ENCODE data around the gene MBOAT1.

MBOAT1 gene

GRCh38 chr6:20126102-20126752, 86.0 kb downstream of the MBOAT1 start:
- Histone ChIP-seq H2BK5ac (ENCODE audit: low read depth, low read length, poor library complexity, severe bottlenecking) (no peak overlapping the region), H2BK15ac (ENCODE audit: low read depth, poor library complexity, severe bottlenecking) (no peak overlapping the region), H2AFZ (ENCODE audit: low read depth, low read length) (no peak overlapping the region), H3K27ac (ENCODE audit: low read length, poor library complexity, severe bottlenecking) (no peak overlapping the region), H2AK5ac (ENCODE audit: low read length, severe bottlenecking) (no peak overlapping the region), H4K91ac (ENCODE audit: low read length) (no peak overlapping the region), H3K9me3 (ENCODE audit: control insufficient read depth, low read length) (no peaks in the 10 kb centered on the region), H3K27me3 (ENCODE audit: control insufficient read depth in 1 of 2, insufficient read depth in 1 of 2, low read length in 2 of 2) (no peaks in the 10 kb centered on the region), H3K79me1 (replicated peaks; ENCODE audit: low read length, poor library complexity, severe bottlenecking) (no peaks in the 10 kb centered on the region), H3K36me3 (ENCODE audit: control insufficient read depth in 1 of 2, insufficient read depth in 2 of 2, low read depth in 1 of 2, low read length in 2 of 2) (no peaks in the 10 kb centered on the region), H2BK120ac (ENCODE audit: low read depth, low read length) (no peak overlapping the region), H3K18ac (ENCODE audit: low read depth in 1 of 2, low read length in 2 of 2) (no peak overlapping the region), H3K4me3 (ENCODE audit: insufficient read depth in 1 of 2, low read depth in 1 of 2, low read length in 2 of 2) (no peak overlapping the region), H4K8ac (ENCODE audit: low read length) (no peak overlapping the region), H2BK12ac (ENCODE audit: low read length in 2 of 2) (no peak overlapping the region), H3K9ac (ENCODE audit: low read length) (no peak overlapping the region), H3K23ac (ENCODE audit: low read length in 2 of 2) (no peak overlapping the region), H3K4me2 (ENCODE audit: low read length, poor library complexity, severe bottlenecking) (no peak overlapping the region), H3K4ac (ENCODE audit: low read depth in 1 of 2, low read length in 2 of 2) (no peak overlapping the region), H3K14ac (ENCODE audit: low read length in 2 of 2) (no peak overlapping the region), H3K4me1 (ENCODE audit: control insufficient read depth, insufficient read depth, low read depth, low read length) (no peaks in the 10 kb centered on the region)
- WGBS = 82% methylated on average over 2 of the region's 3 CpGs
- no peak for DNase-seq

GRCh38 chr6:20124545-20124944, 87.7 kb downstream of the MBOAT1 start:
- no peak overlapping the region for H2AK5ac ChIP-seq (ENCODE audit: low read length, severe bottlenecking)
- no peak overlapping the region for H2BK120ac ChIP-seq (ENCODE audit: low read depth, low read length)
- H4K8ac ChIP-seq (ENCODE audit: low read length) = no peak overlapping the region
- H3K4me3 ChIP-seq (ENCODE audit: insufficient read depth in 1 of 2, low read depth in 1 of 2, low read length in 2 of 2) = no peak overlapping the region
- no peak overlapping the region for H3K9ac ChIP-seq (ENCODE audit: low read length)
- H3K36me3 ChIP-seq (ENCODE audit: control insufficient read depth in 1 of 2, insufficient read depth in 2 of 2, low read depth in 1 of 2, low read length in 2 of 2) = no peaks in the 10 kb centered on the region
- H4K91ac ChIP-seq (ENCODE audit: low read length) = no peak overlapping the region
- no peak overlapping the region for H2BK12ac ChIP-seq (ENCODE audit: low read length in 2 of 2)
- H3K27me3 ChIP-seq (ENCODE audit: control insufficient read depth in 1 of 2, insufficient read depth in 1 of 2, low read length in 2 of 2) = no peaks in the 10 kb centered on the region
- H2BK5ac ChIP-seq (ENCODE audit: low read depth, low read length, poor library complexity, severe bottlenecking) = no peak overlapping the region
- no peaks in the 10 kb centered on the region for H3K79me1 ChIP-seq (replicated peaks; ENCODE audit: low read length, poor library complexity, severe bottlenecking)
- H3K4me1 ChIP-seq (ENCODE audit: control insufficient read depth, insufficient read depth, low read depth, low read length) = no peaks in the 10 kb centered on the region
- no peak overlapping the region for H3K14ac ChIP-seq (ENCODE audit: low read length in 2 of 2)
- H2BK15ac ChIP-seq (ENCODE audit: low read depth, poor library complexity, severe bottlenecking) = no peak overlapping the region
- DNase-seq = no peak
- no peak overlapping the region for H2AFZ ChIP-seq (ENCODE audit: low read depth, low read length)
- 90% methylated on average over 3 of the region's 3 CpGs for WGBS
- H3K4ac ChIP-seq (ENCODE audit: low read depth in 1 of 2, low read length in 2 of 2) = no peak overlapping the region
- H3K23ac ChIP-seq (ENCODE audit: low read length in 2 of 2) = no peak overlapping the region
- no peaks in the 10 kb centered on the region for H3K9me3 ChIP-seq (ENCODE audit: control insufficient read depth, low read length)
- H3K4me2 ChIP-seq (ENCODE audit: low read length, poor library complexity, severe bottlenecking) = no peak overlapping the region
- no peak overlapping the region for H3K27ac ChIP-seq (ENCODE audit: low read length, poor library complexity, severe bottlenecking)
- no peak overlapping the region for H3K18ac ChIP-seq (ENCODE audit: low read depth in 1 of 2, low read length in 2 of 2)

DNA sequence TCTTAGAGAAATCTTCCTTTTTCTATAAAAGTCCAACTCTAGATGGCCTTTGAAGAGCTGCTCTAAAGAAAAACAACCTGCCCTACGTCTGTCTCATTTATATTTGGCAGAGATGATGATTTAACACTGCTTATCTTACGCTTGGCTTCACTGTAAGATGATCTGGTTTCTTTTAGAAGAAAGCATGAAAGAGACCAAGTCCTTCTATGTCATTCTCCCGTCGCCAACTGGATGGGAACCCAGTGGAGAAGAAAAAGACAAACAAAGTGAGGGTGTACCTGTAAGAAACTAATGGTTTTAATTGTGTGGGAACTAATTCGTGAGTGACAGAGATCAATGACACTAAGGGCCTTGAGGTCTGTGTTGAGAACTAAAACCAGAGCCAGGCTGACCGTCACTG, 92.8 kb downstream of the MBOAT1 start:
- Histone ChIP-seq H2AK5ac (ENCODE audit: low read length, severe bottlenecking) (no peak overlapping the region), H3K36me3 (ENCODE audit: control insufficient read depth in 1 of 2, insufficient read depth in 2 of 2, low read depth in 1 of 2, low read length in 2 of 2) (no peaks in the 10 kb centered on the region)
- WGBS = 74% methylated on average over 5 of the region's 6 CpGs

GRCh38 chr6:20118892-20119291, 93.4 kb downstream of the MBOAT1 start:
- Histone ChIP-seq H3K9ac (ENCODE audit: low read length) (no peak overlapping the region), H3K4ac (ENCODE audit: low read depth in 1 of 2, low read length in 2 of 2) (no peak overlapping the region), H3K27me3 (ENCODE audit: control insufficient read depth in 1 of 2, insufficient read depth in 1 of 2, low read length in 2 of 2) (no peaks in the 10 kb centered on the region), H2BK120ac (ENCODE audit: low read depth, low read length) (no peak overlapping the region), H4K91ac (ENCODE audit: low read length) (no peak overlapping the region), H3K4me1 (ENCODE audit: control insufficient read depth, insufficient read depth, low read depth, low read length) (peaks cover 3% of the 10 kb centered on the region), H3K9me3 (ENCODE audit: control insufficient read depth, low read length) (no peaks in the 10 kb centered on the region), H3K4me2 (ENCODE audit: low read length, poor library complexity, severe bottlenecking) (no peak overlapping the region), H3K36me3 (ENCODE audit: control insufficient read depth in 1 of 2, insufficient read depth in 2 of 2, low read depth in 1 of 2, low read length in 2 of 2) (no peaks in the 10 kb centered on the region), H4K8ac (ENCODE audit: low read length) (no peak overlapping the region), H2AK5ac (ENCODE audit: low read length, severe bottlenecking) (no peak overlapping the region), H2BK5ac (ENCODE audit: low read depth, low read length, poor library complexity, severe bottlenecking) (no peak overlapping the region), H2BK12ac (ENCODE audit: low read length in 2 of 2) (no peak overlapping the region), H3K27ac (ENCODE audit: low read length, poor library complexity, severe bottlenecking) (no peak overlapping the region), H3K79me1 (replicated peaks; ENCODE audit: low read length, poor library complexity, severe bottlenecking) (no peaks in the 10 kb centered on the region), H2AFZ (ENCODE audit: low read depth, low read length) (no peak overlapping the region), H3K14ac (ENCODE audit: low read length in 2 of 2) (no peak overlapping the region), H2BK15ac (ENCODE audit: low read depth, poor library complexity, severe bottlenecking) (no peak overlapping the region), H3K23ac (ENCODE audit: low read length in 2 of 2) (no peak overlapping the region), H3K4me3 (ENCODE audit: insufficient read depth in 1 of 2, low read depth in 1 of 2, low read length in 2 of 2) (no peak overlapping the region), H3K18ac (ENCODE audit: low read depth in 1 of 2, low read length in 2 of 2) (no peak overlapping the region)
- WGBS = 77% methylated on average over 4 of the region's 4 CpGs
- DNase-seq = no peak

More for the DNA sequence above, 92.8 kb downstream of the MBOAT1 start:
- H3K4me3 ChIP-seq (ENCODE audit: insufficient read depth in 1 of 2, low read depth in 1 of 2, low read length in 2 of 2) = no peak overlapping the region
- no peak overlapping the region for H4K8ac ChIP-seq (ENCODE audit: low read length)
- H3K4ac ChIP-seq (ENCODE audit: low read depth in 1 of 2, low read length in 2 of 2) = no peak overlapping the region
- H2BK15ac ChIP-seq (ENCODE audit: low read depth, poor library complexity, severe bottlenecking) = no peak overlapping the region
- H3K9ac ChIP-seq (ENCODE audit: low read length) = no peak overlapping the region
- H2BK120ac ChIP-seq (ENCODE audit: low read depth, low read length) = no peak overlapping the region
- H2BK12ac ChIP-seq (ENCODE audit: low read length in 2 of 2) = no peak overlapping the region
- no peak overlapping the region for H3K14ac ChIP-seq (ENCODE audit: low read length in 2 of 2)
- H2AFZ ChIP-seq (ENCODE audit: low read depth, low read length) = no peak overlapping the region
- H3K18ac ChIP-seq (ENCODE audit: low read depth in 1 of 2, low read length in 2 of 2) = no peak overlapping the region
- H4K91ac ChIP-seq (ENCODE audit: low read length) = no peak overlapping the region
- H3K4me2 ChIP-seq (ENCODE audit: low read length, poor library complexity, severe bottlenecking) = no peak overlapping the region
- no peak overlapping the region for H3K23ac ChIP-seq (ENCODE audit: low read length in 2 of 2)
- no peaks in the 10 kb centered on the region for H3K79me1 ChIP-seq (replicated peaks; ENCODE audit: low read length, poor library complexity, severe bottlenecking)
- H3K4me1 ChIP-seq (ENCODE audit: control insufficient read depth, insufficient read depth, low read depth, low read length) = peaks cover 3% of the 10 kb centered on the region
- no peaks in the 10 kb centered on the region for H3K9me3 ChIP-seq (ENCODE audit: control insufficient read depth, low read length)
- H3K27ac ChIP-seq (ENCODE audit: low read length, poor library complexity, severe bottlenecking) = no peak overlapping the region
- no peaks in the 10 kb centered on the region for H3K27me3 ChIP-seq (ENCODE audit: control insufficient read depth in 1 of 2, insufficient read depth in 1 of 2, low read length in 2 of 2)
- no peak overlapping the region for H2BK5ac ChIP-seq (ENCODE audit: low read depth, low read length, poor library complexity, severe bottlenecking)
- no peak for DNase-seq

Measured in mesenchymal stem cell (in vitro differentiated cells and primary cell).